WTC11 (cell line): Measurements from ENCODE around the gene HDHD5. TPM values are rescaled to one million over a fixed set of nuclear protein-coding genes. Genes with fewer than 3 reads are reported as not detected.
"Not testable (repeated sequence)": the region's sequence is repeated elsewhere in the genome, so short reads cannot be mapped to it uniquely, and the experiment has no call there.

ENCODE experiments used
- ATAC-seq: fragments of 200-7000 bp; cut with Tn5 transposase; 2 replicates; pipeline ENCODE4 v1.10.0; 2021; ENCODE audit warnings: mild to moderate bottlenecking, moderate library complexity
- CTCF ChIA-PET: fragments of 300-600 bp; sonication (Branson Sonifier 250); formaldehyde crosslinking; loops from one replicate; lab custom pipeline; 2021; ENCODE audit warnings: antibody characterized with exemption; lab: Charles Lee
- POLR2A ChIA-PET: fragments of 350-600 bp; sonication (Branson Sonifier 250); formaldehyde crosslinking; loops from one replicate; lab custom pipeline; 2021; ENCODE audit warnings: antibody characterized with exemption; lab: Charles Lee
- DNase-seq: peaks from one replicate; pipeline ENCODE4 v3.0.0; 2021; ENCODE audit warnings: low spot score
- H3K27ac Mint-ChIP-seq: 2 replicates; pipeline ENCODE4 v1.8.0; 2021; ENCODE audit warnings: mixed read lengths
- H3K27me3 Mint-ChIP-seq: 2 replicates; pipeline ENCODE4 v1.8.0; 2021; ENCODE audit warnings: low read depth, mild to moderate bottlenecking, moderate library complexity, mixed read lengths
- H3K36me3 Mint-ChIP-seq: 2 replicates; pipeline ENCODE4 v1.8.0; 2021; ENCODE audit warnings: mixed read lengths
- H3K4me1 Mint-ChIP-seq: 2 replicates; pipeline ENCODE4 v1.8.0; 2022; ENCODE audit warnings: mixed read lengths
- H3K4me3 Mint-ChIP-seq: 2 replicates; pipeline ENCODE4 v1.8.0; 2021; ENCODE audit warnings: mild to moderate bottlenecking, moderate library complexity, mixed read lengths
- H3K9me3 Mint-ChIP-seq: 2 replicates; pipeline ENCODE4 v1.8.0; 2021; ENCODE audit warnings: mixed read lengths
- ATF1 ChIP-seq: sonication (generic); formaldehyde crosslinking; IDR thresholded peaks from 2 replicates; pipeline ENCODE4 v1.8.1; 2023; ENCODE audit warnings: mild to moderate bottlenecking, moderate library complexity, missing genetic modification reagents
- CREM ChIP-seq: sonication (generic); formaldehyde crosslinking; IDR thresholded peaks from 2 replicates; pipeline ENCODE4 v1.8.1; 2022; ENCODE audit warnings: mild to moderate bottlenecking, missing genetic modification reagents, moderate library complexity
- ESRRA ChIP-seq: sonication (generic); formaldehyde crosslinking; IDR thresholded peaks from 2 replicates; pipeline ENCODE4 v1.8.1; 2022; ENCODE audit warnings: mild to moderate bottlenecking, missing genetic modification reagents, borderline replicate concordance
- GTF2I ChIP-seq: fragments of 250-450 bp; sonication (Bioruptor Pico); conservative IDR thresholded peaks from 2 replicates; pipeline ENCODE4 v1.4.0; 2021; ENCODE audit warnings: mild to moderate bottlenecking
- JAZF1 ChIP-seq: fragments of 250-450 bp; sonication (Bioruptor Pico); IDR thresholded peaks from 2 replicates; pipeline ENCODE4 v1.9.0; 2021; ENCODE audit warnings: moderate library complexity, mild to moderate bottlenecking, inconsistent platforms
- NFATC4 ChIP-seq: fragments of 250-450 bp; sonication (Bioruptor Pico); IDR thresholded peaks from 2 replicates; pipeline ENCODE4 v1.9.0; 2021; ENCODE audit warnings: mild to moderate bottlenecking
- NFE2L1 ChIP-seq: sonication (generic); formaldehyde crosslinking; IDR thresholded peaks from 2 replicates; pipeline ENCODE4 v1.8.1; 2023; ENCODE audit warnings: missing genetic modification reagents
- NFYB ChIP-seq: sonication (generic); formaldehyde crosslinking; conservative IDR thresholded peaks from 2 replicates; pipeline ENCODE4 v1.8.0; 2022; ENCODE audit warnings: low read depth, missing genetic modification reagents
- SMAD3 ChIP-seq: sonication (generic); formaldehyde crosslinking; IDR thresholded peaks from 2 replicates; pipeline ENCODE4 v1.8.0; 2022; ENCODE audit warnings: missing genetic modification reagents, mild to moderate bottlenecking, borderline replicate concordance
- SP1 ChIP-seq: sonication (generic); formaldehyde crosslinking; conservative IDR thresholded peaks from 2 replicates; pipeline ENCODE4 v1.8.1; 2022; ENCODE audit warnings: missing genetic modification reagents
- ZNF121 ChIP-seq: sonication (generic); formaldehyde crosslinking; IDR thresholded peaks from 2 replicates; pipeline ENCODE4 v1.8.0; 2023; ENCODE audit warnings: missing genetic modification reagents
- ZNF232 ChIP-seq: sonication (generic); formaldehyde crosslinking; IDR thresholded peaks from 2 replicates; pipeline ENCODE4 v1.8.0; 2022; ENCODE audit warnings: mild to moderate bottlenecking, missing genetic modification reagents
- ZNF416 ChIP-seq: fragments of 250-450 bp; sonication (Bioruptor Pico); IDR thresholded peaks from 2 replicates; pipeline ENCODE4 v1.9.0; 2021; ENCODE audit warnings: mild to moderate bottlenecking, inconsistent platforms
- ZNF671 ChIP-seq: fragments of 250-450 bp; sonication (Bioruptor Pico); IDR thresholded peaks from 2 replicates; pipeline ENCODE4 v1.8.0; 2021; ENCODE audit warnings: mild to moderate bottlenecking
- total RNA-seq: library from RNA; stranded (reverse); gene quantifications from 3 replicates; pipeline ENCODE4 v1.2.3, GENCODE V29; 2021
- TF ChIP-seq, protein P1 (sequence below): fragments of 200-600 bp; IDR thresholded peaks from 2 replicates; pipeline ENCODE4 v1.8.0; 2022; ENCODE audit warnings: antibody characterized with exemption
- TF ChIP-seq, protein P2 (sequence below): sonication (generic); formaldehyde crosslinking; IDR thresholded peaks from 2 replicates; pipeline ENCODE4 v1.8.0; 2023; ENCODE audit warnings: missing genetic modification reagents
- TF ChIP-seq, protein P3 (sequence below): sonication (generic); formaldehyde crosslinking; IDR thresholded peaks from 2 replicates; pipeline ENCODE4 v1.8.0; 2022; ENCODE audit warnings: mild to moderate bottlenecking, missing genetic modification reagents
- TF ChIP-seq, protein P4 (sequence below): fragments of 250-450 bp; sonication (Bioruptor Pico); conservative IDR thresholded peaks from 2 replicates; pipeline ENCODE4 v1.9.0; 2021; ENCODE audit warnings: mild to moderate bottlenecking
- TF ChIP-seq, protein P5 (sequence below): sonication (generic); formaldehyde crosslinking; IDR thresholded peaks from 2 replicates; pipeline ENCODE4 v1.8.1; 2023; ENCODE audit warnings: mild to moderate bottlenecking, moderate library complexity, missing genetic modification reagents
- TF ChIP-seq, protein P6 (sequence below): fragments of 250-450 bp; sonication (Bioruptor Pico); IDR thresholded peaks from 2 replicates; pipeline ENCODE4 v1.9.0; 2021; ENCODE audit warnings: mild to moderate bottlenecking
- TF ChIP-seq, protein P7 (sequence below): sonication (generic); formaldehyde crosslinking; IDR thresholded peaks from 2 replicates; pipeline ENCODE4 v1.8.1; 2023; ENCODE audit warnings: mild to moderate bottlenecking, missing genetic modification reagents, moderate library complexity
- TF ChIP-seq, protein P8 (sequence below): fragments of 250-450 bp; sonication (Bioruptor Pico); IDR thresholded peaks from 2 replicates; pipeline ENCODE4 v1.9.0; 2021; ENCODE audit warnings: moderate library complexity, mild to moderate bottlenecking, inconsistent platforms, borderline replicate concordance

HDHD5 gene
- total RNA-seq, 1 experiment from 2014 or later: 84.0 TPM

DNA sequence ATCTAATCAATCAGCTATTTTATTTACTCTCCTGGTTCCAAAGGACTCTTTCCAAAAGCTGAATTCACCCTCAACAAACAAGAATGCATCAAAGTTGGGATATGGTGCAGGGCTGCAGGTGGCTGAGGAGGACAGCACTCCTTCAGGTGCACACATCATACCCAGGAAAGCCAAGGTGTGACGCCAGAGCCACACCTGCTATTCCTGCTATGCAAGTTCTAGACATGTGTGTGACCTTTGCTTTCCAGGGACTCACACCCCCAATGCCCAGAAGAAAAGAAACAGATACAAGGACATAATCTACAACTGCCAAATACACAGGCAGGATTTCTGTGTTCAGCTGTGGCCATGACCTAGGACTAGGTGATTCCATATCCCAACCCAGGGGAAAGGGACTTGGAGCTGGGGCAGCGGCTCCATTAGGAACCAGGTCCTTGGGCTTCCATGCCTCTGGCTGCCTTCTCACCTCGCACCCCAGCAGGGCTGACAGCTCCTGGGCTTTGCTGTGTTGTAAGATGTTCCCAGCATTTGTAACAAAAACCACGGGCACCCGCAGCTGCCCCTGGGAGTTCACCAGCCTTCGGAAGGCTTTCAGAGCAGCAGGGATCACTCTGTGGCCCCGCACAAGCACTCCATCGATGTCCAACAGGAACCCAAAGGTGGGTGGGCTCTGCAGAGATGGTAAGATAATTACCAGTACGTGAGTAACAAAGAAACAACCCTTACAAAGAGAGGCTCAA is 9.8 kb downstream of the HDHD5 start:
- H3K4me3 Mint-ChIP-seq: no peak overlapping the region
- TF ChIP-seq NFATC4 (CRISPR knock-in tag) (no peak), ZNF671 (CRISPR knock-in tag) (no peak), NFE2L1 (CRISPR knock-in tag) (no peak), ZNF232 (no peak), ZNF121 (CRISPR knock-in tag) (no peak), NFYB (CRISPR knock-in tag) (no peak), JAZF1 (CRISPR knock-in tag) (no peak), GTF2I (no peak)
- TF ChIP-seq, protein P1, sequence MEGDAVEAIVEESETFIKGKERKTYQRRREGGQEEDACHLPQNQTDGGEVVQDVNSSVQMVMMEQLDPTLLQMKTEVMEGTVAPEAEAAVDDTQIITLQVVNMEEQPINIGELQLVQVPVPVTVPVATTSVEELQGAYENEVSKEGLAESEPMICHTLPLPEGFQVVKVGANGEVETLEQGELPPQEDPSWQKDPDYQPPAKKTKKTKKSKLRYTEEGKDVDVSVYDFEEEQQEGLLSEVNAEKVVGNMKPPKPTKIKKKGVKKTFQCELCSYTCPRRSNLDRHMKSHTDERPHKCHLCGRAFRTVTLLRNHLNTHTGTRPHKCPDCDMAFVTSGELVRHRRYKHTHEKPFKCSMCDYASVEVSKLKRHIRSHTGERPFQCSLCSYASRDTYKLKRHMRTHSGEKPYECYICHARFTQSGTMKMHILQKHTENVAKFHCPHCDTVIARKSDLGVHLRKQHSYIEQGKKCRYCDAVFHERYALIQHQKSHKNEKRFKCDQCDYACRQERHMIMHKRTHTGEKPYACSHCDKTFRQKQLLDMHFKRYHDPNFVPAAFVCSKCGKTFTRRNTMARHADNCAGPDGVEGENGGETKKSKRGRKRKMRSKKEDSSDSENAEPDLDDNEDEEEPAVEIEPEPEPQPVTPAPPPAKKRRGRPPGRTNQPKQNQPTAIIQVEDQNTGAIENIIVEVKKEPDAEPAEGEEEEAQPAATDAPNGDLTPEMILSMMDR: no peak
- TF ChIP-seq, protein P2, sequence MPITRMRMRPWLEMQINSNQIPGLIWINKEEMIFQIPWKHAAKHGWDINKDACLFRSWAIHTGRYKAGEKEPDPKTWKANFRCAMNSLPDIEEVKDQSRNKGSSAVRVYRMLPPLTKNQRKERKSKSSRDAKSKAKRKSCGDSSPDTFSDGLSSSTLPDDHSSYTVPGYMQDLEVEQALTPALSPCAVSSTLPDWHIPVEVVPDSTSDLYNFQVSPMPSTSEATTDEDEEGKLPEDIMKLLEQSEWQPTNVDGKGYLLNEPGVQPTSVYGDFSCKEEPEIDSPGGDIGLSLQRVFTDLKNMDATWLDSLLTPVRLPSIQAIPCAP (CRISPR knock-in tag): no peak
- TF ChIP-seq, protein P3, sequence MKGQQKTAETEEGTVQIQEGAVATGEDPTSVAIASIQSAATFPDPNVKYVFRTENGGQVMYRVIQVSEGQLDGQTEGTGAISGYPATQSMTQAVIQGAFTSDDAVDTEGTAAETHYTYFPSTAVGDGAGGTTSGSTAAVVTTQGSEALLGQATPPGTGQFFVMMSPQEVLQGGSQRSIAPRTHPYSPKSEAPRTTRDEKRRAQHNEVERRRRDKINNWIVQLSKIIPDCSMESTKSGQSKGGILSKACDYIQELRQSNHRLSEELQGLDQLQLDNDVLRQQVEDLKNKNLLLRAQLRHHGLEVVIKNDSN (CRISPR knock-in tag): no peak
- no peaks in the 10 kb centered on the region for H3K27me3 Mint-ChIP-seq
- ChIA-PET CTCF (interaction anchor here (1.1 to 1.4 kb wide), 2 partner anchors 15 to 23 kb away, joined by 4 to 5 read pairs; no protein-coding TSS in a partner anchor), POLR2A (no interaction called here)
- H3K4me1 Mint-ChIP-seq: peaks cover 6% of the 10 kb centered on the region
- H3K9me3 Mint-ChIP-seq: no peaks in the 10 kb centered on the region
- no peak for ATAC-seq
- H3K27ac Mint-ChIP-seq: no peak overlapping the region
- no peak for DNase-seq
- H3K36me3 Mint-ChIP-seq: peaks cover 20% of the 10 kb centered on the region

DNA sequence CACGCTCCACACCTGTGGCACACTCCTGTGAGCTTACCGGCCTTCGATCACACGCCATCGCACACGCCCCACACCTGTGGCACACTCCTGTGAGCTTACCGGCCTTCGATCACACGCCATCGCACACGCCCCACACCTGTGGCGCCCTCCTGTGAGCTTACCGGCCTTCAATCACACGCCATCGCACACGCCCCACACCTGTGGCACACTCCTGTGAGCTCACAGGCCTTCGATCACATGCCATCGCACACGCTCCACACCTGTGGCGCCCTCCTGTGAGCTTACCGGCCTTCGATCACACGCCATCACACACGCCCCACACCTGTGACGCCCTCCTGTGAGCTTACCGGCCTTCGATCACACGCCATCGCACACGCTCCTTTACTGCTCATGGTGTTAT is 11.6 kb downstream of the HDHD5 start:
- peaks cover 33% of the 10 kb centered on the region for H3K36me3 Mint-ChIP-seq
- CTCF ChIA-PET: interaction anchor here (1.4 kb wide), 1 partner anchor 25 kb away, joined by 5 read pairs; no protein-coding TSS in a partner anchor
- not testable (repeated sequence) for H3K4me3 Mint-ChIP-seq

DNA sequence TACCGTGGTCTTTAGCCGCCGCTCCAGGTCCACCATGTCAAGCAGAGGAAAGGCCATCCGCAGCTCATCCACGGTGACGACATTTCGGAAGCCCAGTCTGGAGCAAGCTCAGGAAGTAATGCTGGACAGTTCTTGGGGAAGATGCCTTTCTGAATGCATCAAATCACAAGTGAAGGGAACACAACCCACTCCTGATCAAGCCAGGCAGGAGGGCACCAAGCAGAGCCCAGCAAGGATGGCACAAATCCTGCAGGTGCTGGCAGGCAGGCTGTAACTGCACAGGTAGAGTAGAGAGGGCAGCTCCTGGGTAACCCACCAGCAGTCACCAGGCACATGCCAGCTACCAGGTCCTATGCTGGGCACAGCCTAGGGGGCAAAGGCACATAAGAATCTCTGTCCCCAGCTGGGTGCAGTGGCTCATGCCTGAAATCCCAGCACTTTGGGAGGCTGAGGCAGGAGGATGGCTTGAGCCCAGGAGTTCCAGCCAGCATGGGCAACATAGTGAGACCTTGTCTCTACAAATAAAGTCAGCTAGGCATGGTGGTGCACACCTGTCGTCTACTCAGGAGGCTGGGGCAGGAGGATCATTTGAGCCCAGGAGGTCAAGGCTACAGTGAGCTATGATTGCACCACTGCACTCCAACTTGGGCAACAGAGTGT is 13.9 kb downstream of the HDHD5 start:
- POLR2A ChIA-PET: no interaction called here
- no peaks in the 10 kb centered on the region for H3K27me3 Mint-ChIP-seq
- H3K4me1 Mint-ChIP-seq: no peaks in the 10 kb centered on the region
- ATAC-seq: no peak
- no peaks in the 10 kb centered on the region for H3K9me3 Mint-ChIP-seq
- peaks cover 50% of the 10 kb centered on the region for H3K36me3 Mint-ChIP-seq
- no peak overlapping the region for H3K27ac Mint-ChIP-seq
- CTCF ChIA-PET: interaction anchor here (0.8 to 1.8 kb wide), 4 partner anchors 14 to 356 kb away, joined by 3 to 5 read pairs (median 4); no protein-coding TSS in a partner anchor
- no peak overlapping the region for H3K4me3 Mint-ChIP-seq
- DNase-seq: no peak
- TF ChIP-seq ESRRA (CRISPR knock-in tag) (no peak), ATF1 (CRISPR knock-in tag) (no peak), SP1 (CRISPR knock-in tag) (no peak), ZNF121 (CRISPR knock-in tag) (no peak), SMAD3 (CRISPR knock-in tag) (no peak), CREM (CRISPR knock-in tag) (no peak), ZNF416 (CRISPR knock-in tag) (no peak)
- TF ChIP-seq, protein P4, sequence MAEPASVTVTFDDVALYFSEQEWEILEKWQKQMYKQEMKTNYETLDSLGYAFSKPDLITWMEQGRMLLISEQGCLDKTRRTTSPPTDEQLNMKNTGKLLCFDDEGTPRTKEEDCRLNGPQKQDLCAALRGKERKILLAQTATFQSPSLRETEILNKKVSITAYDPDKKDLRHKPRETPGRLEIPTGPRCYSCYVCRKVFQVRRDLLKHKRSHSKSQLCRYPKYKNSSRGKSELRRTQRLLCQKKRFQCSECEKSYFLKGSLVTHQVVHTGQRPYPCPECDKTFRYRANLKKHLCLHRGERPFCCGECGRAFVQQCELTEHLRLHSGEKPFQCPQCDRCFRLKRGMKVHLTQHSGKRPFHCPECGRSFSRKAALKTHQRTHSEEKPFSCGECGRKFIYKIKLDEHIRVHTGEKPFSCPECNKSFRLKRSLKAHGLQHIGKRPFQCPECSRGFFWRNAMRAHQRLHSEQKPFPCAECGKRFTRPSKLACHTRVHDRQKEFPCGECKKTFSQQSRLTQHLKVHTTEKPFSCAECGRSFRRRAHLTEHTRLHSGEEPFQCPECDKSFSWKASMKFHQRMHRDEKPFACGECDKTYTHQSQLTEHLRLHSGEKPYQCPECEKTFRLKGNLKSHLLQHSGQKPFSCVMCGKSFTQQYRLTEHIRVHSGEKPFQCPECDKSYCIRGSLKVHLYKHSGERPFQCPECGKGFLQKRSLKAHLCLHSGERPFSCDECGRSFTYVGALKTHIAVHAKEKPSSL: no peak
- TF ChIP-seq, protein P5, sequence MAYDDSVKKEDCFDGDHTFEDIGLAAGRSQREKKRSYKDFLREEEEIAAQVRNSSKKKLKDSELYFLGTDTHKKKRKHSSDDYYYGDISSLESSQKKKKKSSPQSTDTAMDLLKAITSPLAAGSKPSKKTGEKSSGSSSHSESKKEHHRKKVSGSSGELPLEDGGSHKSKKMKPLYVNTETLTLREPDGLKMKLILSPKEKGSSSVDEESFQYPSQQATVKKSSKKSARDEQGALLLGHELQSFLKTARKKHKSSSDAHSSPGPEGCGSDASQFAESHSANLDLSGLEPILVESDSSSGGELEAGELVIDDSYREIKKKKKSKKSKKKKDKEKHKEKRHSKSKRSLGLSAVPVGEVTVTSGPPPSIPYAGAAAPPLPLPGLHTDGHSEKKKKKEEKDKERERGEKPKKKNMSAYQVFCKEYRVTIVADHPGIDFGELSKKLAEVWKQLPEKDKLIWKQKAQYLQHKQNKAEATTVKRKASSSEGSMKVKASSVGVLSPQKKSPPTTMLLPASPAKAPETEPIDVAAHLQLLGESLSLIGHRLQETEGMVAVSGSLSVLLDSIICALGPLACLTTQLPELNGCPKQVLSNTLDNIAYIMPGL (CRISPR knock-in tag): no peak
- TF ChIP-seq, protein P6, sequence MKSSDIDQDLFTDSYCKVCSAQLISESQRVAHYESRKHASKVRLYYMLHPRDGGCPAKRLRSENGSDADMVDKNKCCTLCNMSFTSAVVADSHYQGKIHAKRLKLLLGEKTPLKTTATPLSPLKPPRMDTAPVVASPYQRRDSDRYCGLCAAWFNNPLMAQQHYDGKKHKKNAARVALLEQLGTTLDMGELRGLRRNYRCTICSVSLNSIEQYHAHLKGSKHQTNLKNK: no peak
- TF ChIP-seq, protein P7, sequence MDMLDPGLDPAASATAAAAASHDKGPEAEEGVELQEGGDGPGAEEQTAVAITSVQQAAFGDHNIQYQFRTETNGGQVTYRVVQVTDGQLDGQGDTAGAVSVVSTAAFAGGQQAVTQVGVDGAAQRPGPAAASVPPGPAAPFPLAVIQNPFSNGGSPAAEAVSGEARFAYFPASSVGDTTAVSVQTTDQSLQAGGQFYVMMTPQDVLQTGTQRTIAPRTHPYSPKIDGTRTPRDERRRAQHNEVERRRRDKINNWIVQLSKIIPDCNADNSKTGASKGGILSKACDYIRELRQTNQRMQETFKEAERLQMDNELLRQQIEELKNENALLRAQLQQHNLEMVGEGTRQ (CRISPR knock-in tag): no peak
- TF ChIP-seq, protein P8, sequence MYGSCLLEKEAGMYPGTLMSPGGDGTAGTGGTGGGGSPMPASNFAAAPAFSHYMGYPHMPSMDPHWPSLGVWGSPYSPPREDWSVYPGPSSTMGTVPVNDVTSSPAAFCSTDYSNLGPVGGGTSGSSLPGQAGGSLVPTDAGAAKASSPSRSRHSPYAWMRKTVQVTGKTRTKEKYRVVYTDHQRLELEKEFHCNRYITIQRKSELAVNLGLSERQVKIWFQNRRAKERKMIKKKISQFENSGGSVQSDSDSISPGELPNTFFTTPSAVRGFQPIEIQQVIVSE (CRISPR knock-in tag): no peak

More for the DNA sequence above, 11.6 kb downstream of the HDHD5 start:
- ATAC-seq, H3K9me3 Mint-ChIP-seq, POLR2A ChIA-PET, H3K4me1 Mint-ChIP-seq, DNase-seq, H3K27me3 Mint-ChIP-seq: not testable (repeated sequence)
- H3K27ac Mint-ChIP-seq: peak overlapping the region; percentile 18
